HCT116 (cell line): ENCODE results near the gene FAM32A. TPM values are rescaled to one million over a fixed set of nuclear protein-coding genes. Genes with fewer than 3 reads are reported as not detected.

ENCODE experiments used
- ATAC-seq: fragments of 200-7000 bp; cut with Tn5 transposase; 2 replicates; pipeline ENCODE4 v1.9.1; 2020; ENCODE audit warnings: mild to moderate bottlenecking, moderate library complexity
- BruUV-seq: library from RNA; stranded (reverse); fragments of 400-500 nt; replicated peaks from 2 replicates; lab custom pipeline; 2021; lab: Mats Ljungman, UMichigan
- CTCF ChIA-PET: fragments of 300-600 bp; sonication (Branson Sonifier 250); formaldehyde crosslinking; loops from one replicate; lab custom pipeline; 2021; ENCODE audit warnings: antibody characterized with exemption; lab: Charles Lee
- POLR2A ChIA-PET: fragments of 300-600, 350-600 bp; sonication (Branson Sonifier 250); formaldehyde crosslinking; loops from one replicate; lab custom pipeline; 2021; ENCODE audit warnings: antibody characterized with exemption; lab: Charles Lee
- RAD21 ChIA-PET, 2 experiments: fragments of 300-600 bp; sonication (Branson Sonifier 250); formaldehyde crosslinking; loops; one replicate each; lab custom pipeline; 2023; ENCODE audit warnings: low total read pairs in 2 of 2; ENCODE audit not compliant: uncharacterized antibody in 2 of 2, unreplicated experiment in 2 of 2, low non-redundant PET in 1 of 2; lab: Charles Lee
- DNase-seq: peaks from one replicate; pipeline ENCODE4 v3.0.0-alpha.2; 2010; ENCODE audit warnings: low read depth, low spot score
- H2AFZ ChIP-seq: fragments of 200-600 bp; shearing (Covaris generic), sonication (generic); 2 replicates; pipeline ENCODE4 v1.6.1; 2017; ENCODE audit warnings: low read depth, mixed run types, mixed read lengths, antibody characterized with exemption, low read length; ENCODE audit not compliant: poor library complexity, severe bottlenecking
- H3K27ac ChIP-seq: 2 replicates; pipeline ENCODE4 v1.5.1; 2012; ENCODE audit warnings: low read depth, low read length
- H3K27me3 ChIP-seq: fragments of 200-600 bp; sonication (generic); 2 replicates; pipeline ENCODE4 v1.6.1; 2016; ENCODE audit warnings: mixed run types, low read length, mixed read lengths; ENCODE audit not compliant: insufficient read depth
- H3K36me3 ChIP-seq, 2 experiments: fragments of 200-500 bp in 1 of 2; fragments of 200-600 bp in 1 of 2; sonication (Bioruptor generic) in 1 of 2; sonication (generic) in 1 of 2; 2 replicates each; pipeline versions ENCODE4 v1.5.1 to v1.6.1; 2014 to 2016; ENCODE audit warnings: low read length in 2 of 2, inconsistent platforms in 1 of 2, mixed read lengths in 1 of 2, mixed run types in 1 of 2; ENCODE audit not compliant: insufficient read depth in 2 of 2, control insufficient read depth in 1 of 2
- H3K4me1 ChIP-seq, 2 experiments: fragments of 200-600 bp in 1 of 2; sonication (generic) in 1 of 2; 2 replicates each; pipeline versions ENCODE4 v1.5.1 to v1.6.1; 2012 to 2017; ENCODE audit warnings: low read length in 2 of 2, inconsistent platforms in 1 of 2, mild to moderate bottlenecking in 1 of 2, mixed read lengths in 1 of 2, mixed run types in 1 of 2, moderate library complexity in 1 of 2; ENCODE audit not compliant: insufficient read depth in 2 of 2, control insufficient read depth in 1 of 2
- H3K4me2 ChIP-seq: fragments of 200-600 bp; sonication (generic); 2 replicates; pipeline ENCODE4 v1.6.1; 2017; ENCODE audit warnings: mixed run types, low read length, mixed read lengths
- H3K4me3 ChIP-seq, 2 experiments: fragments of 200-600 bp in 1 of 2; sonication (generic) in 1 of 2; replicated peaks in 1 of 2; 2 replicates each; pipeline ENCODE4 v1.5.1; 2011 to 2016; ENCODE audit warnings: low read length in 2 of 2, control low read depth in 1 of 2, low read depth in 1 of 2, mild to moderate bottlenecking in 1 of 2, mixed read lengths in 1 of 2, mixed run types in 1 of 2
- H3K79me2 ChIP-seq: fragments of 200-600 bp; sonication (generic); 2 replicates; pipeline ENCODE4 v1.6.1; 2017; ENCODE audit warnings: mild to moderate bottlenecking, mixed run types, low read length, moderate library complexity, mixed read lengths; ENCODE audit not compliant: insufficient read depth
- H3K9ac ChIP-seq: fragments of 200-600 bp; sonication (generic); 2 replicates; pipeline ENCODE4 v1.6.1; 2016; ENCODE audit warnings: low read length, mixed read lengths
- H3K9me2 ChIP-seq: fragments of 200-600 bp; sonication (generic), shearing (Covaris generic); 2 replicates; pipeline ENCODE4 v1.6.1; 2017; ENCODE audit warnings: mixed run types, mild to moderate bottlenecking, moderate library complexity; ENCODE audit not compliant: insufficient read depth
- H3K9me3 ChIP-seq, 2 experiments: fragments of 200-500 bp in 1 of 2; fragments of 200-600 bp in 1 of 2; sonication (Bioruptor generic) in 1 of 2; sonication (generic) in 1 of 2; 2 replicates each; pipeline ENCODE4 v1.6.1; 2014 to 2017; ENCODE audit warnings: low read length in 2 of 2, mixed read lengths in 2 of 2, inconsistent platforms in 1 of 2, low read depth in 1 of 2, mild to moderate bottlenecking in 1 of 2, mixed run types in 1 of 2, moderate library complexity in 1 of 2; ENCODE audit not compliant: control insufficient read depth in 1 of 2, insufficient read depth in 1 of 2
- H4K20me1 ChIP-seq: fragments of 200-600 bp; sonication (generic), shearing (Covaris generic); 2 replicates; pipeline ENCODE4 v1.6.1; 2017; ENCODE audit warnings: mixed run types, mild to moderate bottlenecking, moderate library complexity; ENCODE audit not compliant: insufficient read depth
- ATF3 ChIP-seq: IDR thresholded peaks from 2 replicates; pipeline ENCODE4 v1.6.1; 2012
- CEBPB ChIP-seq: IDR thresholded peaks from 2 replicates; pipeline ENCODE4 v1.6.1; 2012; ENCODE audit warnings: low read depth
- EZH2 ChIP-seq: fragments of 200-600 bp; sonication (generic); IDR thresholded peaks from 2 replicates; pipeline ENCODE4 v1.6.1; 2017; ENCODE audit warnings: antibody characterized with exemption, mixed run types
- EZH2phosphoT487 ChIP-seq: fragments of 200-600 bp; IDR thresholded peaks from 2 replicates; pipeline ENCODE4 v1.6.1; 2018; ENCODE audit warnings: antibody characterized with exemption, borderline replicate concordance
- MAX ChIP-seq: IDR thresholded peaks from 2 replicates; pipeline ENCODE4 v1.6.1; 2012
- POLR2AphosphoS5 ChIP-seq: IDR thresholded peaks from 2 replicates; pipeline ENCODE4 v1.6.1; 2011; ENCODE audit warnings: mild to moderate bottlenecking, low read depth, low read length, moderate library complexity
- REST ChIP-seq: IDR thresholded peaks from 2 replicates; pipeline ENCODE4 v1.6.1; 2012; ENCODE audit warnings: low read depth
- SRF ChIP-seq: IDR thresholded peaks from 2 replicates; pipeline ENCODE4 v1.6.1; 2012; ENCODE audit warnings: low read depth
- intact Hi-C: fragments of 100-400 bp; cut with micrococcal nuclease; formaldehyde crosslinking; loops from 2 replicates; pipeline ENCODE4 v1.10.0; 2022
- total RNA-seq: library from RNA; stranded (reverse); gene quantifications from one replicate; pipeline ENCODE4 v1.2.1, GENCODE V29; 2021; ENCODE audit not compliant: unreplicated experiment

The FAM32A gene
- total RNA-seq, 1 experiment from 2014 or later, result 61.3 TPM

- peak overlapping the region; percentile 86 for H3K4me2 ChIP-seq
- TSS peak; percentile 92 for BruUV-seq
- POLR2A ChIA-PET, result interaction anchor here (0.9 to 2.0 kb wide), 14 partner anchors 10 to 375 kb away, joined by 3 to 18 read pairs (median 4); partner anchors contain the start of genes AP1M1 and TPM4
- H3K4me1 ChIP-seq, result peaks cover 21 to 44% of the 10 kb centered on the region in 2 experiments
- H3K9ac ChIP-seq, result no peak overlapping the region
- no peaks in the 10 kb centered on the region for H4K20me1 ChIP-seq
- intact Hi-C loops, result loop anchor here (5.0 kb wide), 1 partner anchor 347 kb away; no protein-coding TSS in a partner anchor
- no peak overlapping the region for H2AFZ ChIP-seq
- no peak; the same call in 1 of the 2 replicates for ATAC-seq
- peak overlapping the region; percentile 26 for H3K27ac ChIP-seq
- H3K9me3 ChIP-seq, result no peaks in the 10 kb centered on the region
- H3K27me3 ChIP-seq, result no peaks in the 10 kb centered on the region
- no peaks in the 10 kb centered on the region for H3K9me2 ChIP-seq
- peaks cover 28% of the 10 kb centered on the region for H3K79me2 ChIP-seq
- RAD21 ChIA-PET, result interaction anchor here (0.6 to 1.2 kb wide), 2 partner anchors 143 to 203 kb away, joined by 3 to 7 read pairs; no protein-coding TSS in a partner anchor
- no peak for DNase-seq
- H3K36me3 ChIP-seq, result peaks cover 14 to 17% of the 10 kb centered on the region in 2 experiments; a peak in 3 of 4 replicates
- H3K4me3 ChIP-seq, result peak overlapping the region; percentile 94 to 97
- CTCF ChIA-PET, result interaction anchor here (0.6 to 2.0 kb wide), 11 partner anchors 11 to 492 kb away, joined by 3 to 24 read pairs (median 4); partner anchors contain the start of gene AP1M1
- no peak for TF ChIP-seq CEBPB
- TF ChIP-seq ATF3, result no peak
- no peak for TF ChIP-seq EZH2phosphoT487
- no peak for TF ChIP-seq EZH2
- TF ChIP-seq MAX, result no peak
- TF ChIP-seq REST, result no peak
- no peak for TF ChIP-seq SRF
- TF ChIP-seq POLR2AphosphoS5, result no peak
Observed at GRCh38 chr19:16184665-16185122, 516 bp upstream of the FAM32A start.
